SW480 (cell line): ENCODE measurements around the gene RPL14.
"Not testable (repeated sequence)": the region's sequence is repeated elsewhere in the genome, so short reads cannot be mapped to it uniquely, and the experiment has no call there.

Experiments
- DNase-seq: peaks from one replicate; pipeline ENCODE4 v3.0.0-alpha.2; 2016; ENCODE audit warnings: low spot score

Gene RPL14

DNA sequence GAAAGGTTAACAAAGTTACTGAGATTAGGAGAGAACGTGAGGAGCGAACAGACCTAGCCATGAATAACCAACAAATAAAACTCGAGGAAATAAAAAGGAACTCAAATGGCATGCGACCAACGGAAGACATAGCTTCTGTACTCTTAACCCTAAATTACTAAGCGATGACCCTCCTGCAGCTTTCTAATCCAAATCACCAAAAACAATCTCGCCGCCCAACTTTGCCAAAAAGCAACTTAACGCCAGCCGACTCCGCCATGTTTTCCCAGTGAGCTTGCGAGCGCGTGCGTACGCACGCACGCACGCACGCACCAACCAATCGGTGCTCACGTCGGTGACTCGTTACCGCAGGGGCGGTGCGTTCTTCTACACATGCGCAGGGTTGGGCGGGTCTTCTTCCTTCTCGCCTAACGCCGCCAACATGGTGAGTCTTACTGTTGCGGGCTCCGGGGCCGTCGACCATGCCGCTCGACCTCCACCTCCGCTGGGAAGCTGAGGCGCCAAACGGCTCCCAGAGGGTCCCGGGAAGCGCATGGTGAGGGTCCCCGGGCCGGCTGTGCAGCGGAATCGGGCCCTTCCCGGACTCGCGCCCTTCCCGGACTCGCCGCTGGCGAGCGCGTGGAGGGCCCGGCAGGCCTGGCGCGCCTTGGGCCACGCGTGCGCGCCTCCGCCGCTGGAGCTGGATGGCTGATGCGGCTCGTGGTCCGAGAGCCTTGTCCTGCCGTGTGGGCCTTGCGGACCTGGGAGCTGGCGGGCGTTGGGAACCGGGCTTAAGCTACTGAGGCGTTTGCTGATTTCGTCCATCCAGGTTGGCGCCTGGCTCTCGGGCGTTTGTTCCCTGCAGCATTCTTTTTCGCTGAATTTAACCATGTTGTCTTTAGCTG lies at the start of gene RPL14:
RPL14 (plus strand) TSS at position 400 of the 884 bp plus-strand sequence; CDS start at position 533, 133 bp downstream.
- DNase-seq: peak; percentile 94

DNA sequence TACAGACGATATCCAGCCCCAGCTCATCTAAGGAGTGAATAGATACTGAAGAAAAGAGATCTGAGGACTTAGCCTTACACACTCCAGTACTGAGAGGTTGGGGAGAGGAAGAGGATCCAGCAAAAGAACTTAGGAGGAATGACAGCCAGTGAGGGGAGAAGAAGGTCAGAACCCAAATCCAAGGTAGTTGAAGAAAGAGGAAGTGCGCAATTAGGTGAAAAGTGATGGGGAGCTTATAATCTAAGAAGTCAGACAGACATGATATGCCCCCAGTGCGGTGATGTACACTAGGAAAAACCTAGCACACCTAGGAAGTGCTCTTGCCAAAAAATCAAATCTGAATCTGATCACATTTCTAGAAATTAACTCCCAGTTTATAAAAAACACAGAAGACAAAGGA lies 49.5 kb upstream of the RPL14 start:
- no peak for DNase-seq

DNA sequence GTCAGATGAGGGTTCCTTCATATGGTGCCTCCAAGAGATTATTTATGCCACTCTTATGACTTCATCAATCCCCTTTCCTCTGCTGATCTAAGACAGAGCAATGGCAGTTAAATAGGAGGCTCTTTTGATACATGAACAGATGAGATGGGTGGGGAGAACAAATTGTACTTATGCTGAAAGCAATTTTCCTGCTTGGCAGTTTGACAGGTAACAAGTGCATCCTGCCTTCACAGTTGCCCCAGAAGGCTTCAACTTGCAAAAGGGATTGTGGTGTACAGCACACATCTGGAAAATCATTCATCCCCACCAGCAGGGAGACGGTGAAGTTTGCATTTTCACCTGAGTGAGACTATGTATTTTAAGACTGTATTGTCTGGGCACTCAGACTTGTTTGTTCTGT lies 42.9 kb upstream of the RPL14 start:
- DNase-seq: no peak

DNA sequence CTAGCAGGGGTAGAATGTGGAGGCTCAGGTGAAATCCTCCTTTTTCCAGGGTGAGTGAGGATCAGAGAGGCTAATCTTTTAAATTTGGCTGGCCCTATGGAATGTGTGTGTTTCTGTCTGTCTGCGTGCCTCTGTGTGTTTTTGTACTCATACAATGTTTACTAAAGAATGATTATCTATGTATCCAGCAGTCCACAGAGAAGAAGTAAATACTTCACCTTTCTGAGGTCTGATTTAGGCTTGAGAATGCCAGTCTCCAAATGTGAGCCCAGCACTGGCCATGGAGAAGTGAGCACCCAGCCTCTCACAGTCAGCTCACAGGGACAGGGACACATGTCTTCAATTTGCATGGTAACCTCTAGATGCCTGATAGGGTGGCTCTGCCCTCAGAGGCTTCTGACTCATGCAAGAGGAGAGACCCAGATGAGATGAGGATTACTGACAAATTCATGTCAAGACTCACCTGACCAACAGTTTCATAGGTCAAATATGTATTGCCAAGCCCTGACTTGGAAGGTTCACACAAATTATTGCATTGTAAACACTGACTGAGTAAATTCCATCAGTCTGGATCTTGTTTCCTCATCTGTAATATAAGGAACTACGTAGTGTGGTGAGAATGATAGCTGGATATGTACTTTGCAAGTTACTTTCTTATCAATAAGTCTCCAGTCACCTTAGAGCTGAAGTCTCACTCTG lies 39.1 kb upstream of the RPL14 start:
- DNase-seq: peak; percentile 27

DNA sequence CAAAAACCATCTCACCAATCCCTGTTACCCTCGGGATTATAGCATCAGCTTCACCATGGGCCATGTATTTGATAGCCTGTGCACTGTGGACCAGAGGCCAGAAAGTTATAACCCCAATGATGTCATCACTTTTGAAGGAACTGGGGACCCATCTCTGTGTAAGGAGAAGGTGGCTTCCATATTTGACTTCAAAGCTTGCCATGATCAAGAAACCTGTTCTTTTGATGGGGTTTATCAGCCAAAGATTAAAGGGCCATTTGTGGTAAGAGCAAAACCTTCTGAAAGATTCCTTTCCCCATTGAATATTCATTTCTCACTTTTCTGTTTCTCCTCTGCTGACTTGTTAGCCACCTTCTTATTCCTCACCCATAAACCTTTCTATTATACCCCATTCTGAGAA lies 34.3 kb upstream of the RPL14 start:
- peak; percentile 23 for DNase-seq

DNA sequence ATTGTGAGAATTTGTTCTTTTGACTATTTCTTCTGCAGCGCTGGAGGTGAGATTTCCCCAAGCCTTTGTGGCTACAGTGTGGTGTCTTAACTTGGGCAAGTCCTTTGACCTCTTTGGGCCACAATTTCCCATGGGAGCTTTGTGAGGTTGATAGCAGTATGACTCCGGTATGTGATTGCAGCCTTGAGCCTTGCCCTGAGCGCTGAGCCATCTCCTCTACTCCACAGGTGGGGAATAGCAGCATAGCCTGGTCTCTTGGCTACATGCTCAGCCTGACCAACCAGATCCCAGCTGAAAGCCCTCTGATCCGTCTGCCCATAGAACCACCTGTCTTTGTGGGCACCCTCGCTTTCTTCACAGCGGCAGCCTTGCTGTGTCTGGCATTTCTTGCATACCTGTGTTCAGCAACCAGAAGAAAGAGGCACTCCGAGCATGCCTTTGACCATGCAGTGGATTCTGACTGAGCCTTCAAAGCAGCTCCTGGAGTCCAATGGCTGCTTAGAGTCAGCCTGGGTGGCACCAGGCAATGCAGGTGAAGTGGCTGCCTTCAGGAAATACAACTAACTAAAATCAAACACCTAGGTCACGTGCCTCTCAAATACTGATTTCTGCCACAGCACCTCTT lies 30.0 kb upstream of the RPL14 start:
- DNase-seq: no peak

DNA sequence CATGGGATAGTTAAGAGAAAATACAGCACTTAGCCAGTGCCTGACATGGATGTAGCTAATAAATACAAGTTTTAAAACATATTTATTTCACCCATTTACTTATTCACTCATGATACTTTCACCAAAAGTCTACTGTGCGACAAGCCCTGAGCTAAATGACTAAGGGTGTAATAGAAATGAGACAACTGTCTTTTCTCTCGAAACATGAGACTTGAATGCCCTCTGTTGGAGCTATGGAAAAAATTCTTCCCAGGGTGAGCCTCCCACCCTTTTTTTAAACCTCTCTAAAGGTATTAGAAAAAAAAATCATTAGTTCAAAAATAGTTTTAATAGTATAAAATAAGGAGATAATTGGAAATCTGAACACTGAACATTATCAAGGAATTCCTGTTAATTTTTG lies 24.3 kb upstream of the RPL14 start:
- no peak for DNase-seq

DNA sequence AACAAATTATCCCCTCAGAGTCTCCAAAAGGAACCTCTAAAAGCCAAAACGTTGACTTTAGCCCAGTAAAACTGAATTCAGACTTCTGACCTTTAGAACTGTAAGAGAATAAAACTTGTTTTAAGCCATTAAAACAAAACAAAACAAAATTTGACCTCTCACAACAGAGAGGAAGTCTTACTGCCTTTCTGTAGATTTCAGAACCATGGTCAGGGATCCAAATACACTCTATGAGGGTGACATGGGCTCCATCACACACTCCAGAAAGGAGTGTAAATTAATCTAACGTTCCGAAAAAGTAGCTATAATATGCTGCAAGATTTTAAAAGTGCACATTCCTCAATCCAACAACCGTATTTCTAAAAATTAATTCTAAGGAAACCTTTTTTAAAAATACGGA lies 19.2 kb upstream of the RPL14 start:
- no peak for DNase-seq

DNA sequence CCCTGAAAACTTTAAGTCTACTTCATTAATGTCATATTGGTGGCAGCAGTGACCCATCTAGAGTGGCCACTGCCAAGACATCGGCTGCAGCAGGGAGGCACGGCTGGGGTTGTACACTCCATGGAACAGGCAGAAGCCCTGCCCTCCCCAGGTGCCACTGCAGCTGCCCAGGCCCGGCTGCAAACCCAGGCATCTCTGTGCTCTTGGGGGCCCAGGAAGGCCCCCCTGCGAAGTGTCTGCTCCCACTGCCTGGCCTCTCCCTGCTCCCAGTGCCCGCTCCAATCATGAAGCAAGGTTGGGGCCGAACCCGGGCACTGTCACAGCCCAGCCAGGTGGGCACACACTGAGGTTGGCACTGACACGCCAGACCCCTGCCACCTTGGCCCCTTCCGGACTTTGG lies 12.1 kb upstream of the RPL14 start:
- no peak for DNase-seq

DNA sequence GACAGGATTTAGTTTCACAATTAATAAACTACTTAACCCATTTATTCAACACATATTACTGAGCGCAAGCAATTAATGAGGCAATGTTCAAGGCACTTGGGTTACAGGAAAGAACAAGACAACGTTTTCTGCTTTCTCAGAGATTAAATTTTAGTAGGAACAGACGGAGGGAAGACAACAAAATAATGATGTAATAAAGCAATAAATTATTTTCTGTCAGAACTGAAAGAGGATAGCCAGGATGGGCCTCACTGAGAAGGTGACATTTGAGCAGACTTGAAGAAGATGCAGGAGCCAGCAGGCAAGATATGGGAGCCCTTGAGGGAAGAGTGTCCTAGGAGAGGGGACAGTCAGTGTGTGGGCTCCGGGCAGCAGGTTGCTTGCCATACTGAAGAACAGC lies 11.3 kb upstream of the RPL14 start:
- no peak for DNase-seq

DNA sequence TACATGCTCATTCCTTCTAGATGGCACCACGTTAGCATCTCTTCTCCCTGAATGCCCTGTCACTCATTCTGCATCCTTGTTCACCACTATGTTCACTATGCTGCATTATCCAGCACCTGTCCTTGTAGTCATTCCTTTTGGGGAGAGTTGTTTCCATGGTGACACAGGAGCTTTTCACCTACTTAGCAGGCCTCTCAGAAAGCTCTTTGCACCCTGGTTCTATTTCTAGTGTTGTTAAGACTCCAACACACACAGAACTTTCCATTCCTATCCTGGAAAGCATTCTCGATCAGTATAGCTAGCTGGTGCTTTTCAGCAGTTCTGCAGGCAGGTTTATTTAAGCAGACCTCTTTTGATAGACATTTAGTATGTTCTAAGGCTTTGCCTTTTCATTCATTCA lies 6.7 kb upstream of the RPL14 start:
- DNase-seq: no peak

DNA sequence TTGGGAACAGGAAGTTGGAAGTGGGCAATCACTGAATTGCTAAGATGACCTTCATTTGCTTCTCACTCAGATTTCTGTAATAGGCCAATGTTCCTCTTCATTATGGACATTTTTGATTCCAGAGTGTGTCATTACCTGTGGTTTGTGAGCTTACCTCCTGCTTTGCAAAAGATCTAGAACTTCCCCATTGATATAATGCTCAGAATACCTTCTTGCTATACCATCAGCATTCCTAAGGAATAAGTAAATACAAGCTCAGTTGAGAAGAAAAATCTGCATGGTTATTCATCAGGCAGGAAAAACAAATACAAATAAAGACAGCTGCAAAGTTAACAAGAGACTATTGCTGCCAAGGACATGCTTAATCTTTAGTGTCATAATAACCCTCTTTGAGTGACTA lies 5.6 kb upstream of the RPL14 start:
- DNase-seq: no peak

DNA sequence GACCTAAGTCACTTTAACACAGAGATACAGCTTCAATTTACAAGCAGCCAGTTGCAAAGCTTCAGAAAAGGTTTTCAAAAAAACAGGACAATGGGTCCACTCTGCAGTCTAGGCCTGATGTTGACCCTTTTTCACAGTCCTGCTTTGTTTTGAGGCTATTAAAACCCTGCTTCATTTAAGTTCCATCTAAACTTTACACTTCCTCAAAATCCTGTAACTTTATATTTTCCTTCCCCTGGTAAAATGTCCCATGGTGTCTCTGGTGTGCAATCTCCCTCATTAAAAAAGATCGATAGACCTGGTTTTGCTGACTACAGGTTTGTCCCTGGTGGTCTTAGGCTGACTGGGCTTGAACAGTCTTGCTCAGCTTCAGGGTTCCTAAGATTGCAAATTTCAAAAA lies 5.1 kb upstream of the RPL14 start:
- DNase-seq: no peak

DNA sequence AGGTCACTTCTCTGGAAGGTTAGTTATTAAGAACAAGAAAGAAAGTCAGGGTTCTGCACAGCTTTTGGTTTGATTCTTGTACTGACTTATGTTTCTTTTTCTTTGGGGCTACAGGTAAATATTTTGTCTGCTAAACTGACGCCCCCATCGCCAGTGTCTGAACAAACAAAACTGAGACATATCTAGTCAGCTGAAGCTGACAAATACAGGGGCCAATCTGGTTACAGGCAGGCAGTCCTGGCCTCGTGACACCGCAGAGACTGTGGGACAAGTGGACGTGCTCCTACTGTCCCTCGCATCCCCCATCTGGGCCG lies 4.6 kb upstream of the RPL14 start:
- DNase-seq: no peak

DNA sequence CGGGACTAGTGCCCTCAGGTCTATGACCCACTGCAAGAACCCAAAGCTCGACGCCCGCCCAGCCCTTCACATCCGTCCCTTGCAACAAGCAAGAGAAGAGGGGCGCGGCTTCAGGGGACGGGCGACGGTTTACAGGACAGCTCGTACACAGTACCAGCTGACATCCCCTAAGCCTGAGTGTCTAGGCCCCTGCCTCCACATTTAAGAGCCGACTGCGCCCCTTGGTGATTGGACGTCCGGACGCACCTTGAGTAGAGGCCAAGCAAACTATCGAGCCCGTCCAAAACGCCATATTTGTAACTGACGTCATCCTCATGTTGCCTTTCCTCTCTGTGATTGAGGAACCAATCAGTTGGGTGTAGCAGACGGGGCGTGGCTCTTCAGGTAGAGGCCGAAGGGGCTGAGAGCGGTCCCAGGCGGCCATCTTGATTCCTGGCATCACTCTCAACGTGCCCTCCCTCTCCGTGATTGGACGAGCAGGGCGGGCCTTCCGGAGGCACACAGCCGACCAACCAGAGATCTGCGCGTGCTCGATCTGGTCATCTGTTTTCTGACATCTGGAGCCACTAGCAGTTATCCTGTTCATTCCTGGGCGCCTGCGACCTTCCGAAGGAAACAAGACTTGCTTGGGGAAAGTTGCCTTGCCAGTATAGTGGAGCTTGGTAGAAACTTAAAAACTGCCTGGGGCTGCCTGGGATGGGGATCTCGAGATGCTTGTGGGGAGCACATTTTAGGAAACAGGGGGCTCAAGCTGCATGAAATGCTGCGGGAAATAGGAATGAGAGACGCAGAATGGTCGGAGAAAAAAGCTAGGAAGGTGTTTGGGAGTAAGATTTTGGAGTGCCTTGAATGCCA lies 4.0 kb upstream of the RPL14 start:
- DNase-seq: peak; percentile 99

DNA sequence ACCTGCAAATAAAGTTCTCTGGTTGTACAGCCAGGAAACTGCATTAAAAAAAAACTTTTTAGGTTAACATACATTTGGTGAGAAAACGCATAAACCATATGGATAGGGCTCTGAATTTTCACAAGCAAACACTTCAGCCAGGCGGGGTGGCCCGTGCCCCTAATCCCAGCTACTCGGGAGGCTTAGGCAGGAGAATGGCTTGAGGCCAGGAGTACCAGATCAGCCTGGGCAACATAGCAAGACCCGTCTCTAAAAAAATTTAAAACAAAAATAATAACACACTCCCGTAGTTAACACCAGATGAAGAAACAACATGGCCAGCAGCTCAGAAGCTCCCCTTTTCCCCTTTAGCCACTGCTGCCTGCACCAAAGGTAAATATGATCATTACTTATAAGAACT lies 3.2 kb upstream of the RPL14 start:
- no peak for DNase-seq

DNA sequence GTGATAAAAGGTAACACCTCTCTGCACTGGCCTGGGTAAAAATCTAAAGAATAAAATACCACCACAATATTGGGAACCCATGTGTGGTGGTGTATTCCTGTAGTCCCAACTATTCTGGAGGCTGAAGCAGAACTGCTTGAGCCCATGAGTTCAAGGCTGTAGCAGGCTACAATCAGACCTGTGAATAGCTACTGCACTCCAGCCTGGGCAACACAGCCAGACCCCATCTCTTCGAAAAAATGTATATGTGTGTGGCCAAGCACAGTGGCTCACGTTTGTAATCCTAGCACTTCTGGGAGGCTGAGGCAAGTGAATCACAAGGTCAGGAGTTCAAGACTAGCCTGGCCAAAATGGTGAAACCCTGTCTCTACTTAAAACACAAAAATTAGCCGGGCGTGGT lies 1.8 kb upstream of the RPL14 start:
- no peak for DNase-seq

DNA sequence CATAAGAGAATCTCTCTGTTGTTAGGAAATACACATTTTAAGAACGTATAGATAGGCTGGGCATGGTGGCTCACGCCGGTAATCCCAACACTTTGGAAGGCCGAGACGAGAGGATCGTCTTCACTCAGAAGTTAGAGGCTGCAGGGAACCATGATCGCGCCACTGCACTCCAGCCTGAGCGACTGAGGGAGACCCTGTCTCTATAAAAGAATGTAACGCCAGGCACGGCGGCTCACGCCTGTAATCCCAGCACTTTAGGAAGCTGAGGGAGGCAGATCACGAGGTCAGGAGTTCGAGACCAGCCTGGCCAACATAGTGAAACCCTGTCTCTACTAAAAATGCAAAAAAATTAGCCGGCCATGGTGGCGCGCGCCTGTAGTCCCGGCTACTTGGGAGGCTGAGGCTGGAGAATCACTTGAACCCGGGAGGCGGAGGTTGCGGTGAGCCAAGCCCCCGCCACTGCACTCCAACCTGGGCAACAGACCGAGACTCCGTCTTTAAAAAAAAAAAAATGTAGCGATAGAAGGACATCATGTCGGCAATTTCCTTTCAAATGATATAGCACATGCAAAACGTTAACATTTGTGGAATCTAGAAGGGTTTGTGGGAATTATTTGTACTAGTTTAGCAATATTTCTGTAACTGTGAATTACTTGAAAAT lies 730 bp upstream of the RPL14 start:
- no peak for DNase-seq

DNA sequence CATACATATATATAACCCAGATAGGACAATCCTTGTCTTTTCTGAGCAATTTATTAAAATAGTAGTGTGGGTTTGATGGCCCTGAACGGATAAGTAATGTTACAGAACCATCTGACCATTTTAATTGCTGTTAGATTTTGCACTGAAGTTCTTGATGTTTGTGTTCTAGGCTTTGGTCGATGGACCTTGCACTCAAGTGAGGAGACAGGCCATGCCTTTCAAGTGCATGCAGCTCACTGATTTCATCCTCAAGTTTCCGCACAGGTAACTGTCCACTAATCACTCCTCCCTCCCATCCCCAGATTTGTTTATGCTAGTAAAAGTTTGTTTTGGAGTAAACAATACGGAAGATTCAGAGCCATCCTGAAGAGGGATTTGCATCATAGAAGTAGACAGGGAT lies 1.3 kb downstream of the RPL14 start:
- DNase-seq: no peak

DNA sequence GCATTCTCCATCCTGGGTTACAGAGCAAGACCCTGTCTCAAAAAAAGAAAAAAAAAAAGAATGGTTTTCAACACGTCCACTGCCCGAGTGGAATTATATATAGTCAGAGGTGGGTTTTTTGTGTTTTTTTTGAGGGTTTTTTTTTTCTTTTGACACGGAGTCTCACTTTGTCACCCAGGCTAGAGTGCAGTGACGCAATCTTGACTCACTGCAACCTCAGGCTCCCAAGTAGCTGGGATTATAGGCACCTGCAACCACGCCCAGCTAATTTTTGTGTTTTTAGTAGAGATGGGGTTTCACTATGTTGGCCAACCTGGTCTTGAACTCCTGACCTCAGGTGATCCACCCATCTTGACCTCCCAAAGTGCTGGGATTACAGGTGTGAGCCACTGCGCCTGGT lies 3.3 kb downstream of the RPL14 start:
- DNase-seq: not testable (repeated sequence)

DNA sequence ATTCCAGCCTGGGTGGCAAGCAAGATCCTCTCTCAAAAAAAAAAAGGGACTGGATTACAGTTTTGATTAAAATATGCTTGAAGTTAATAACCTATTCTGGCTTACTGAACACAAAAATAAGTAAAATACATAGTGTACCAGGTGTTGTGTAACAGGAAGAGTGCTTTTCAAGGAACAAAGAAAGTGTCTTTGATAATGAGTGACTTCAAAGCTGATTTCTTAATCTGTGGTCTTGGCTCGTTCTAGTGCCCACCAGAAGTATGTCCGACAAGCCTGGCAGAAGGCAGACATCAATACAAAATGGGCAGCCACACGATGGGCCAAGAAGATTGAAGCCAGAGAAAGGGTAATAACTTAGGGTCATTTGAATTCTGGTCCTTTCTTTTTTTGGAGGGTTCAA lies 4.0 kb downstream of the RPL14 start:
- no peak for DNase-seq

DNA sequence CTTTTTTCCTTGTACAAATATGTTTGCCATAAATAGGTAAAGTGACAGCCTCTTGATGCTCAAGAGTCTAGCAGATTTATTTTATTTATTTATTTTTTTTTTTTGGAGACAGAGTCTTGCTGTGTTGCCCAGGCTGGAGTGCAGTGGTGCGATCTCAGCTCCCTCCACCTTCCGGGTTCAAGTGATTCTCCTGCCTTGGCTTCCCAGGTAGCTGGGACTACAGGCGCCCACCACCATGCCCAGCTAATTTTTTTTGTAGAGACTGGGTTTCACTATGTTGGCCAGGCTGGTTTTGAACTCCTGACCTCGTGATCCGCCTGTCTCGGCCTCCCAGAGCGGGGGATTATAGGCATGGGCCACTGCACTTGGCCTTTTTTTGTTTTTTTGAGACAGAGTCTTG lies 5.7 kb downstream of the RPL14 start:
- DNase-seq: not testable (repeated sequence)
